Measurements from ENCODE around the gene IFI6.

GRCh38 chr1:27624467-27625178 lies 47.4 kb downstream of the IFI6 start:
- TF ChIP-seq CTCF (IDR thresholded peaks at IDR 0.05) = no peak
- no peak for TF ChIP-seq EZH2 (IDR thresholded peaks at IDR 0.05; ENCODE audit: borderline replicate concordance, insufficient read depth, low read depth, low read length, poor library complexity, severe bottlenecking)

Measured in B cell (primary cell).